Esophagus squamous epithelium (tissue), 5 donors: ENCODE results near the gene KAT7. TPM values are rescaled to one million over a fixed set of nuclear protein-coding genes. Genes with fewer than 3 reads are reported as not detected.
"Not testable (repeated sequence)": the region's sequence is repeated elsewhere in the genome, so short reads cannot be mapped to it uniquely, and the experiment has no call there.

ENCODE experiments used
- DNase-seq: peaks from one replicate; lab custom pipeline; 2025; lab: John Stamatoyannopoulos, UW
- H3K27ac ChIP-seq, 4 donors: fragments of 200-600 bp; sonication (generic); one replicate each; pipeline ENCODE4 v1.5.1; 2016 to 2019; ENCODE audit warnings: mild to moderate bottlenecking in 1 of 4
- H3K27me3 ChIP-seq, 4 donors: fragments of 200-600 bp; sonication (generic); 1 replicate in 3 of 4; 2 replicates in 1 of 4; pipeline versions ENCODE4 v1.5.1 to v1.6.0; 2017 to 2021; ENCODE audit warnings: antibody characterized with exemption in 1 of 4
- H3K36me3 ChIP-seq, 3 donors: fragments of 200-600 bp; sonication (generic); one replicate each; pipeline ENCODE4 v1.5.1; 2016 to 2019
- H3K4me1 ChIP-seq, 3 donors: fragments of 200-600 bp; sonication (generic); one replicate each; pipeline ENCODE4 v1.5.1; 2017 to 2019
- H3K4me3 ChIP-seq, 4 donors: fragments of 200-600 bp; sonication (generic); 1 replicate in 3 of 4; 2 replicates in 1 of 4; pipeline ENCODE4 v1.5.1; 2016 to 2019; ENCODE audit warnings: mild to moderate bottlenecking in 2 of 4, moderate library complexity in 1 of 4
- H3K9me3 ChIP-seq, 3 donors: fragments of 200-600 bp; sonication (generic); one replicate each; pipeline ENCODE4 v1.5.1; 2016 to 2019
- POLR2A ChIP-seq, 4 donors: fragments of 450-650 bp; IDR thresholded peaks; one replicate each; pipeline ENCODE4 v1.6.1; 2017; ENCODE audit warnings: antibody characterized with exemption in 4 of 4, mild to moderate bottlenecking in 4 of 4, moderate library complexity in 3 of 4
- WGBS, 2 donors: methylation state at CpG; one replicate each; pipeline ENCODE4 v1.1.5; 2018; 5-methylcytosine and 5-hydroxymethylcytosine counted together
- intact Hi-C: fragments of 100-400 bp; cut with DNase I; formaldehyde crosslinking; loops from one replicate; pipeline ENCODE4 v1.15.0; 2022
- total RNA-seq, 4 donors: library from RNA; depleted of rRNA; stranded (reverse); fragments of >200 nt; gene quantifications; one replicate each; pipeline ENCODE4 v1.1.0, GENCODE V29; 2016
- TF ChIP-seq, protein P1 (sequence below), 6 experiments: fragments of 450-650 bp in 4 of 6; fragments of 200-600 bp in 2 of 6; sonication (generic) in 2 of 6; IDR thresholded peaks; one replicate each; pipeline ENCODE4 v1.5.1; 2016 to 2019; ENCODE audit warnings: antibody characterized with exemption in 6 of 6, mild to moderate bottlenecking in 4 of 6, moderate library complexity in 4 of 6
- donor health status: DM: yes; HTN: yes; CAD: no.

KAT7 gene
- total RNA-seq, 4 donors from 2014 or later = 22.6 to 32.6 (median 26.6) TPM

- no peaks in the 10 kb centered on the region for H3K9me3 ChIP-seq
- H3K36me3 ChIP-seq = peaks cover 4 to 95% (median 30%) of the 10 kb centered on the region in 3 donors
- intact Hi-C loops = no loop called here
- TF ChIP-seq, protein P1, sequence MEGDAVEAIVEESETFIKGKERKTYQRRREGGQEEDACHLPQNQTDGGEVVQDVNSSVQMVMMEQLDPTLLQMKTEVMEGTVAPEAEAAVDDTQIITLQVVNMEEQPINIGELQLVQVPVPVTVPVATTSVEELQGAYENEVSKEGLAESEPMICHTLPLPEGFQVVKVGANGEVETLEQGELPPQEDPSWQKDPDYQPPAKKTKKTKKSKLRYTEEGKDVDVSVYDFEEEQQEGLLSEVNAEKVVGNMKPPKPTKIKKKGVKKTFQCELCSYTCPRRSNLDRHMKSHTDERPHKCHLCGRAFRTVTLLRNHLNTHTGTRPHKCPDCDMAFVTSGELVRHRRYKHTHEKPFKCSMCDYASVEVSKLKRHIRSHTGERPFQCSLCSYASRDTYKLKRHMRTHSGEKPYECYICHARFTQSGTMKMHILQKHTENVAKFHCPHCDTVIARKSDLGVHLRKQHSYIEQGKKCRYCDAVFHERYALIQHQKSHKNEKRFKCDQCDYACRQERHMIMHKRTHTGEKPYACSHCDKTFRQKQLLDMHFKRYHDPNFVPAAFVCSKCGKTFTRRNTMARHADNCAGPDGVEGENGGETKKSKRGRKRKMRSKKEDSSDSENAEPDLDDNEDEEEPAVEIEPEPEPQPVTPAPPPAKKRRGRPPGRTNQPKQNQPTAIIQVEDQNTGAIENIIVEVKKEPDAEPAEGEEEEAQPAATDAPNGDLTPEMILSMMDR (IDR thresholded peaks at IDR 0.05) = no peak
- TF ChIP-seq POLR2A (IDR thresholded peaks at IDR 0.05) = no peak
- WGBS, 2 donors = 42 to 76% methylated on average over 1 of the region's 1 CpG
- no peaks in the 10 kb centered on the region for H3K27me3 ChIP-seq
- H3K4me1 ChIP-seq = peaks cover 10 to 67% (median 33%) of the 10 kb centered on the region in 3 donors
- H3K4me3 ChIP-seq = no peak overlapping the region
- DNase-seq = no peak
- peak overlapping the region in 2 of 4 donors; percentile 41 to 43 for H3K27ac ChIP-seq
Measured at GRCh38 chr17:49821916-49822315, 33.4 kb downstream of the KAT7 start.

- TF ChIP-seq, protein P1 (IDR thresholded peaks at IDR 0.05) = no peak
- no peak for TF ChIP-seq POLR2A (IDR thresholded peaks at IDR 0.05)
- no peak for DNase-seq
Measured at GRCh38 chr17:49822829-49823228, 34.3 kb downstream of the KAT7 start.

GRCh38 chr17:49823614-49824013 is 35.1 kb downstream of the KAT7 start:
- DNase-seq = no peak
- intact Hi-C loops = no loop called here
- TF ChIP-seq, protein P1 (IDR thresholded peaks at IDR 0.05) = no peak
- TF ChIP-seq POLR2A (IDR thresholded peaks at IDR 0.05) = no peak
- Histone ChIP-seq H3K27ac (peak overlapping the region in 3 of 4 donors; percentile 12 to 43 (median 41)), H3K4me3 (no peak overlapping the region), H3K27me3 (no peaks in the 10 kb centered on the region), H3K9me3 (no peaks in the 10 kb centered on the region), H3K36me3 (peaks cover 9 to 91% (median 34%) of the 10 kb centered on the region in 3 donors), H3K4me1 (peaks cover 10 to 64% (median 29%) of the 10 kb centered on the region in 3 donors)
- WGBS, 2 donors = 84 to 89% methylated on average over 2 of the region's 2 CpGs

More at GRCh38 chr17:49822829-49823228, 34.3 kb downstream of the KAT7 start:
- no peak overlapping the region for H3K4me3 ChIP-seq
- 43 to 45% methylated on average over 2 of the region's 2 CpGs for WGBS, 2 donors
- peaks cover 9 to 95% (median 36%) of the 10 kb centered on the region in 3 donors for H3K36me3 ChIP-seq
- intact Hi-C loops = no loop called here
- no peaks in the 10 kb centered on the region for H3K27me3 ChIP-seq
- peak overlapping the region in 3 of 4 donors; percentile 7 to 43 (median 41) for H3K27ac ChIP-seq
- no peaks in the 10 kb centered on the region for H3K9me3 ChIP-seq
- peaks cover 10 to 64% (median 29%) of the 10 kb centered on the region in 3 donors for H3K4me1 ChIP-seq

GRCh38 chr17:49825645-49826044 is 37.2 kb downstream of the KAT7 start:
- H3K36me3 ChIP-seq = peaks cover 9 to 84% (median 34%) of the 10 kb centered on the region in 3 donors
- TF ChIP-seq, protein P1 (IDR thresholded peaks at IDR 0.05) = no peak
- TF ChIP-seq POLR2A (IDR thresholded peaks at IDR 0.05) = no peak
- H3K4me1 ChIP-seq = peaks cover 10 to 60% (median 22%) of the 10 kb centered on the region in 3 donors
- H3K27me3 ChIP-seq = no peaks in the 10 kb centered on the region
- no peak overlapping the region for H3K4me3 ChIP-seq
- no peak for DNase-seq
- no peaks in the 10 kb centered on the region for H3K9me3 ChIP-seq
- 43 to 83% methylated on average over 2 of the region's 2 CpGs for whole genome bisulfite sequencing, 2 donors
- intact Hi-C loops = no loop called here
- no peak overlapping the region for H3K27ac ChIP-seq

- H3K36me3 ChIP-seq = peaks cover 13 to 84% (median 33%) of the 10 kb centered on the region in 3 donors
- 9 to 15% methylated on average over 2 of the region's 2 CpGs for WGBS, 2 donors
- H3K9me3 ChIP-seq, DNase-seq, H3K27me3 ChIP-seq, H3K4me3 ChIP-seq, intact Hi-C loops: not testable (repeated sequence)
- peaks cover 0 to 36% (median 10%) of the 10 kb centered on the region in 3 donors for H3K4me1 ChIP-seq
- H3K27ac ChIP-seq = peak overlapping the region; percentile 34 to 64 (median 41)
Measured at GRCh38 chr17:49828325-49828724, 39.8 kb downstream of the KAT7 start.
